ENCODE measurements around the gene PFN1. TPM values are rescaled to one million over a fixed set of nuclear protein-coding genes. Genes with fewer than 3 reads are reported as not detected.

The PFN1 gene
- total and polyA plus RNA-seq, 4 donors = 440 to 728 (median 548) TPM

DNA sequence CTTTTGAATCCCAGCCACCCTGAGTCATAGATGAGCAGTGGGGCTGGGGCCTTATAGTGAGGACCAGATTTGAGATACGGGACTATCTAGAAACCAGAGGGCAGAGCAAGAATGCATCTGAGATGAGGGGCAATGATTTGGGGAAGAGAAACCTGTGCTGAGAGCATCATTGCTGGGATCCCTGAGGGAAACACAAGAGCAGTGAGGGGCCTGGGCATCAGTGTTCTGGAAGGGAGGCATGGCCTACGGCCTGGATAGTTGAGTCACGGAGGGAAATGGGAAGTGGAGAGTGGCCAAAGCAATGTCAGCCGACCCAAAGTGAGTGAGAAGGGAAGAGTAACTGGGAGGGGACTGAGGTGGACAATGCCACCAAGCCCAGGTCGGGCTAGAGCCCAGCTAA is 34.0 kb upstream of the PFN1 start:
- Histone ChIP-seq H3K4me3 (ENCODE audit: low read length in 2 of 2) (no peak overlapping the region), H3K4me1 (ENCODE audit: control insufficient read depth in 1 of 2, insufficient read depth in 2 of 2, low read length in 2 of 2) (peaks cover 0 to 3% of the 10 kb centered on the region in 2 donors), H3K27me3 (ENCODE audit: control insufficient read depth in 1 of 2, insufficient read depth in 2 of 2, low read length in 1 of 2) (no peaks in the 10 kb centered on the region), H3K27ac (ENCODE audit: low read depth in 1 of 2, low read length in 2 of 2) (no peak overlapping the region), H3K9me3 (ENCODE audit: control insufficient read depth, low read length) (no peaks in the 10 kb centered on the region), H3K36me3 (ENCODE audit: control insufficient read depth in 1 of 2, insufficient read depth in 2 of 2, low read length in 1 of 2) (peaks cover 0 to 4% of the 10 kb centered on the region in 2 donors)
- 55 to 65% methylated on average over 5 of the region's 5 CpGs for WGBS, 2 donors
- DNase-seq (no peak), ATAC-seq (ENCODE audit: low FRiP score) (no peak)
- intact Hi-C loops (cut with DNase I) = loop anchor here (5.0 to 10.0 kb wide), 2 partner anchors 78 to 80 kb away; partner anchors contain the start of gene CHRNE (in 2 of the 2)

DNA sequence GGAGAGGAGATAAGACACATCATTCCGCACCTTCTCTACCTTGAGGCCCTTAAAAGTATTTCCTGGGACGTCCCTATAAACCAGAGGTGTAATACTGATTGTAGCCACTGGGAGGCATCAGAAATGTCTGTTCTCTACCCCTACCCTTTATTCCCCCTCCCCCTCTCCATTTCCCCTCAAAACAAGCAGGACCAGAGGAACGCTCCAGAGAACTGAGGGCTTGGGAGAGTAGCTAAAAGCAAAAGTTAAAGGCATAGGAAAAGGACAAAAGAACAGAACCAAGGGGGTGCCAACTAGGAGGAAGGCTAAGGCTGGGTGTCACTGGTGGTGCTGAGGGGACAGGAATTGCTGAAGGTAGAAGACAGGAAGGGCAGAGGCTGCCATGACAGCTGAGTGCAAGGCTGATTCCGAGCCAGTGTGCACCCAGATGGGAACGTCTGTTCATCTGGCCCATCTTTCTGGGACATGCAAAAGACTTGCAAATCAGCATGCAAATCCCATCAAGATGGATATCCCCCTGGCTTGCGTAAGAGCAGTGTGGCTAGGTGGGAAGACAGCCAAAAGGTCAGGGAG is 32.4 kb upstream of the PFN1 start:
- intact Hi-C loops (cut with DNase I) = loop anchor here (2.0 to 10.0 kb wide), 3 partner anchors 76 to 82 kb away; partner anchors contain the start of gene CHRNE (in 2 of the 2)

DNA sequence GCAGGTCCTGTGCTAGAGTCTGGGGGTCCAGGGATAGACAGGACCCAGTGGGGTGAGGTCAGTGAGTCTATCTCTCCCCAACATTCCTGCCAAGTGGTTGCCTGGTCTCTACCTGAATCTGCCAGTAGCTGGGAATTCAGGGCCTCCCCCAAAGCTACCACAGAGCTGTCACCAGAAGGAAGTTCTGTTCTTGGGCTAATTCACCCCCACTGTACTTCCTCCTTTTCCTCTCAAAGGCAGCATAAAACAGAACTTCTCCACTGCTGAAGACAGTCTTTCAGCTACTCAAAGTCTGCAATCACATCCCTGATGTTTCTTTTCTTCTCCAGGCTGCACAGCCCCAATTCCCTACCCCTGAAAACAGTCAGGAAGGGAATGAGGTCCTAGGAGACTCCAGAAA is 30.4 kb upstream of the PFN1 start:
- intact Hi-C loops (cut with DNase I) = no loop called here
- no peak overlapping the region for H3K4me3 ChIP-seq (ENCODE audit: low read length in 2 of 2)
- no peaks in the 10 kb centered on the region for H3K9me3 ChIP-seq (ENCODE audit: control insufficient read depth, low read length)
- H3K27ac ChIP-seq (ENCODE audit: low read depth in 1 of 2, low read length in 2 of 2) = no peak overlapping the region
- DNase-seq (no peak), ATAC-seq (ENCODE audit: low FRiP score) (no peak)
- H3K36me3 ChIP-seq (ENCODE audit: control insufficient read depth in 1 of 2, insufficient read depth in 2 of 2, low read length in 1 of 2) = peaks cover 0 to 9% of the 10 kb centered on the region in 2 donors
- H3K27me3 ChIP-seq (ENCODE audit: control insufficient read depth in 1 of 2, insufficient read depth in 2 of 2, low read length in 1 of 2) = no peaks in the 10 kb centered on the region
- H3K4me1 ChIP-seq (ENCODE audit: control insufficient read depth in 1 of 2, insufficient read depth in 2 of 2, low read length in 2 of 2) = no peaks in the 10 kb centered on the region

More for the DNA sequence above, 32.4 kb upstream of the PFN1 start:
- Histone ChIP-seq H3K4me1 (ENCODE audit: control insufficient read depth in 1 of 2, insufficient read depth in 2 of 2, low read length in 2 of 2) (no peaks in the 10 kb centered on the region), H3K36me3 (ENCODE audit: control insufficient read depth in 1 of 2, insufficient read depth in 2 of 2, low read length in 1 of 2) (peaks cover 0 to 8% of the 10 kb centered on the region in 2 donors), H3K27ac (ENCODE audit: low read depth in 1 of 2, low read length in 2 of 2) (no peak overlapping the region), H3K27me3 (ENCODE audit: control insufficient read depth in 1 of 2, insufficient read depth in 2 of 2, low read length in 1 of 2) (no peaks in the 10 kb centered on the region), H3K9me3 (ENCODE audit: control insufficient read depth, low read length) (no peaks in the 10 kb centered on the region), H3K4me3 (ENCODE audit: low read length in 2 of 2) (no peak overlapping the region)
- ATAC-seq (ENCODE audit: low FRiP score) = peak; percentile 71
- WGBS, 2 donors = 35 to 38% methylated on average over 6 of the region's 6 CpGs
- DNase-seq = no peak

DNA sequence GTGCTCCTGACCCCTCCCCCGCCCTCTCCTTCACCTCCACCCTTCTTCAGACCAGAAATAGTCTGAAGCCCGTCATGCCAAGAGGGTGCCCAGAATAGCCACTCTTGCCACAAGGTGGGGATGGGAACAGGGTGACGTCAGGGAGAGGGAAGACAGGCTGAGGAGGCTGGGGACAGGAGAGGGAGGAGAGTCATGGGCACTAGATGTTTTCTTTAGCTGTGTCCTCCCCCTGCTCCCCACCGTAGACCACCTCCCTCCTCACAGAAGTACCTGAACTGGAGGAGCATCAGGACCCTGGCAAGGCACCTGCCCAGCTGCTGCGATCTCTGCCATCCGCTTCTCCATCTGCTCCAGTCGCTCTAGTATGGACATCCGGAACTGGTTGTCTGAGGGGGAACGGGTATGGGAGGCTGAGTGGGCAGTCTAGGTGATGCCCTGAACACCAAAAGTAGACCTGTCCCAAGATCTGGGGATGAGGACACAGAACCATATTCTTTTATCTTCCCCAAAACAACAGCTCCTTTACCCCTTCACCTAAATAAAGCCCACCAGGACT is 25.9 kb upstream of the PFN1 start:
- ATAC-seq (ENCODE audit: low FRiP score) (no peak), DNase-seq (no peak)
- Histone ChIP-seq H3K36me3 (ENCODE audit: control insufficient read depth in 1 of 2, insufficient read depth in 2 of 2, low read length in 1 of 2) (peaks cover 0 to 15% of the 10 kb centered on the region in 2 donors), H3K4me3 (ENCODE audit: low read length in 2 of 2) (no peak overlapping the region), H3K27me3 (ENCODE audit: control insufficient read depth in 1 of 2, insufficient read depth in 2 of 2, low read length in 1 of 2) (no peaks in the 10 kb centered on the region), H3K27ac (ENCODE audit: low read depth in 1 of 2, low read length in 2 of 2) (peak overlapping the region in 1 of 2 donors; percentile 32), H3K4me1 (ENCODE audit: control insufficient read depth in 1 of 2, insufficient read depth in 2 of 2, low read length in 2 of 2) (no peaks in the 10 kb centered on the region), H3K9me3 (ENCODE audit: control insufficient read depth, low read length) (no peaks in the 10 kb centered on the region)
- WGBS, 2 donors = 59 to 63% methylated on average over 9 of the region's 9 CpGs
- intact Hi-C loops (cut with DNase I) = no loop called here

DNA sequence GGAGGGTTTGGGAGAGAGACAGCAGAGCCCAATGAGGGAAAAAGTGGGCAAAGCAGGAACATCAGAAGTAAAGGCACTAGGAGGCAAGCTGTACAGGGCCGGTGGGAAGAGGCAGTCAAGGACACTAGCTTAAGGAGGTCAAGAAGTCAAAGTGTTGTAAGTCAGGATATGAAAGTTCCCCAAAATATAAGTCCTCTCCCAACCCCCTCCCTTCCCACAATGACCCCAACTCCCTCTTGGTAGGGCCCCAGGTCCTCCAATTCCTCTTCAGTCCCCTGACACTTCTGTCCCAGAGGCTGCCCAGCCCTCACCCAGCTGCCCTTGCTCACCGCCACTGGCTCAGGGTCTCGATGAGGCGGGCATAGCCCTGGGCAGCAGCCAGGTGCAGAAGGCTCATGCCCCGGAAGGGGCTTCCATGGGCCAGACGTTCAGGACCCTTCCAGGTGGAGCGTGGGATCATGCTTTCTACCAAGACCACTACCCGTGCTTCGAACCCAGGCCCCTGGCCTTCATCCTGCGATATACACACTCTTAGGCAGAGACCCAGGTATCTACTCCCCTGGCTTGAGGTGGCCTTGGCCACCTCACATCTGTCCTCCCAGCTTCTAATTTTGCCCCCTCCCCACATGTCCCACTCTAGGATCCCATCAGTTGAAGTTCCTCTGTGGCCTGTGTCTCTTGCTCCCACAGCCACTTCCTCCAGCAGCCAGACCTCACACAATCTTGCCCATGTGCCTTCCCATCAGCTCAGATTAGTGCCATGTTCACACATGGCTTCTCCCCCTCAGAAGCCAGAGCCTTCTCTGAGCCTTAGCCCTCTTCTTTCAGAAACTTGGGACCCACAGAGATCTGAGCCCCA is 25.2 kb upstream of the PFN1 start:
- H3K36me3 ChIP-seq (ENCODE audit: control insufficient read depth in 1 of 2, insufficient read depth in 2 of 2, low read length in 1 of 2) = peaks cover 0 to 15% of the 10 kb centered on the region in 2 donors
- no peaks in the 10 kb centered on the region for H3K27me3 ChIP-seq (ENCODE audit: control insufficient read depth in 1 of 2, insufficient read depth in 2 of 2, low read length in 1 of 2)
- no peaks in the 10 kb centered on the region for H3K9me3 ChIP-seq (ENCODE audit: control insufficient read depth, low read length)
- intact Hi-C loops (cut with DNase I) = no loop called here
- WGBS, 2 donors = 84 to 91% methylated on average over 10 of the region's 10 CpGs
- H3K4me3 ChIP-seq (ENCODE audit: low read length in 2 of 2) = no peak overlapping the region
- no peaks in the 10 kb centered on the region for H3K4me1 ChIP-seq (ENCODE audit: control insufficient read depth in 1 of 2, insufficient read depth in 2 of 2, low read length in 2 of 2)
- no peak for ATAC-seq (ENCODE audit: low FRiP score)
- peak overlapping the region in 1 of 2 donors; percentile 8 for H3K27ac ChIP-seq (ENCODE audit: low read depth in 1 of 2, low read length in 2 of 2)
- DNase-seq = no peak

DNA sequence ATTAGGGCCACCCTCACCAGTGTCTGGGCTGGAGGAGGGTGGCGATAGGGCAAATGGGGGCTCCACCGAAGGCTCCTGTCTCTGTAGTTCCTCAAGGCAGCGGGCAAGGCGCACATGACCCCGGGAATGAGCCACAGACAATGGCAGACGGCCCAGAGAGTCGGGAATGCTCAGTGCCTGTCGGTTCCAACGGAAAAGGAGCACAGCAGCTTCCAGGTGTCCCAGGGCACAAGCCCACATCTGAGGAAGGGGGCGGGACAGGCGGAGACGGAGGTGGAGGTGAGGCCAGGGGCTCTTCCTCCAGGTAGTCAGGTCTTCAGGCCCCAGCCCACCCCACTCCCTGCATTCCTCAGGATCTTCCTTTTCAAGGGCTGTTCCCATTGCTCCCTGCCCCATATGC is 24.4 kb upstream of the PFN1 start:
- H3K9me3 ChIP-seq (ENCODE audit: control insufficient read depth, low read length) = no peaks in the 10 kb centered on the region
- peaks cover 0 to 15% of the 10 kb centered on the region in 2 donors for H3K36me3 ChIP-seq (ENCODE audit: control insufficient read depth in 1 of 2, insufficient read depth in 2 of 2, low read length in 1 of 2)
- DNase-seq = no peak
- WGBS, 2 donors = 74 to 76% methylated on average over 12 of the region's 12 CpGs
- no peak for ATAC-seq (ENCODE audit: low FRiP score)
- H3K27ac ChIP-seq (ENCODE audit: low read depth in 1 of 2, low read length in 2 of 2) = no peak overlapping the region
- no peaks in the 10 kb centered on the region for H3K4me1 ChIP-seq (ENCODE audit: control insufficient read depth in 1 of 2, insufficient read depth in 2 of 2, low read length in 2 of 2)
- H3K27me3 ChIP-seq (ENCODE audit: control insufficient read depth in 1 of 2, insufficient read depth in 2 of 2, low read length in 1 of 2) = no peaks in the 10 kb centered on the region
- H3K4me3 ChIP-seq (ENCODE audit: low read length in 2 of 2) = no peak overlapping the region
- intact Hi-C loops (cut with DNase I) = no loop called here

DNA sequence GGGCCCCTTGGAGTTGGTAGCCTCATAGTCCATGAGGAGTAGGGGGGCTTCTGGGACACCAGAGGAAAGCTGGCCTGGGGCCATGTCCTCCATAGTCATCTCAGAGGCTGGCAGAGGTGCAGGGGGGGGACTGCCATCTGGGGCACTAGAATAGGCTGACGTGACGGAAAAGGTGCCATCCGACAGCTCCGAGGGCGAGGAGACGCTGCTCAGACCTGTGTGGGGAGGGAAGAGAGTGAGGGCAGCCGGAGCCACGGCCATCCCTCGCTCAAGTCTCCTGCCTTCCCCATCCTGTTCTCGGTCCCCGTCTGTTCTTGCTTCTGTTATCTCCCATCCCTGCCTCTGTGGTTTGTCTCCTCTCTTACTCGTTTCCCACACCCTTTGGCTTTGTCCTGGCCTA is 24.0 kb upstream of the PFN1 start:
- peaks cover 0 to 11% of the 10 kb centered on the region in 2 donors for H3K36me3 ChIP-seq (ENCODE audit: control insufficient read depth in 1 of 2, insufficient read depth in 2 of 2, low read length in 1 of 2)
- no peaks in the 10 kb centered on the region for H3K4me1 ChIP-seq (ENCODE audit: control insufficient read depth in 1 of 2, insufficient read depth in 2 of 2, low read length in 2 of 2)
- DNase-seq = no peak
- no peak overlapping the region for H3K27ac ChIP-seq (ENCODE audit: low read depth in 1 of 2, low read length in 2 of 2)
- intact Hi-C loops (cut with DNase I) = no loop called here
- H3K27me3 ChIP-seq (ENCODE audit: control insufficient read depth in 1 of 2, insufficient read depth in 2 of 2, low read length in 1 of 2) = no peaks in the 10 kb centered on the region
- no peaks in the 10 kb centered on the region for H3K9me3 ChIP-seq (ENCODE audit: control insufficient read depth, low read length)
- no peak for ATAC-seq (ENCODE audit: low FRiP score)
- no peak overlapping the region for H3K4me3 ChIP-seq (ENCODE audit: low read length in 2 of 2)
- WGBS, 2 donors = 81 to 90% methylated on average over 9 to 12 of the region's 12 CpGs

DNA sequence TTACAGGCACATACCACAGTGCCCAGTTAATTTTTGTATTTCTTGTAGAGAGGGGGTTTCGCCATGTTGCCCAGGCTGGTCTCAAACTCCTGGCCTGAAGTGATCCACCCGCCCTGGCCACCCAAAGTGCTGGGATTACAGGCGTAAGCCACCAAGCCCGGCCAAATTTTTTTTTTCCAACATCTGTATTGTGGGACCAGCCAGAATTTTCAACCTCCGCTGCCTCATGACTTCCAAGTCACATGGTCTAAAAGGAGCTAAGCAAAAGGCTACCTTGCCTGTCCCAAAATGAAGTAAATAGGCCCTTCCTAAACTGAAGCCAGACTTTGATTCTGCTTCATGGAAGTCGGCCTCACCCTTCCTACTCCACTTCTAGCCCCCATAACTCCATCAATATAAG is 23.5 kb upstream of the PFN1 start:
- Histone ChIP-seq H3K27ac (ENCODE audit: low read depth in 1 of 2, low read length in 2 of 2) (no peak overlapping the region), H3K36me3 (ENCODE audit: control insufficient read depth in 1 of 2, insufficient read depth in 2 of 2, low read length in 1 of 2) (peaks cover 0 to 7% of the 10 kb centered on the region in 2 donors)
- ATAC-seq (ENCODE audit: low FRiP score) = no peak

More for the DNA sequence above, 23.5 kb upstream of the PFN1 start:
- WGBS, 2 donors = 85 to 88% methylated on average over 6 of the region's 6 CpGs
- no peaks in the 10 kb centered on the region for H3K4me1 ChIP-seq (ENCODE audit: control insufficient read depth in 1 of 2, insufficient read depth in 2 of 2, low read length in 2 of 2)
- H3K4me3 ChIP-seq (ENCODE audit: low read length in 2 of 2) = no peak overlapping the region
- H3K9me3 ChIP-seq (ENCODE audit: control insufficient read depth, low read length) = no peaks in the 10 kb centered on the region
- no peaks in the 10 kb centered on the region for H3K27me3 ChIP-seq (ENCODE audit: control insufficient read depth in 1 of 2, insufficient read depth in 2 of 2, low read length in 1 of 2)
- intact Hi-C loops (cut with DNase I) = no loop called here
- no peak for DNase-seq

All from aorta (tissue), 5 donors.